ENCODE measurements around the gene GALR2.

The GALR2 gene

DNA sequence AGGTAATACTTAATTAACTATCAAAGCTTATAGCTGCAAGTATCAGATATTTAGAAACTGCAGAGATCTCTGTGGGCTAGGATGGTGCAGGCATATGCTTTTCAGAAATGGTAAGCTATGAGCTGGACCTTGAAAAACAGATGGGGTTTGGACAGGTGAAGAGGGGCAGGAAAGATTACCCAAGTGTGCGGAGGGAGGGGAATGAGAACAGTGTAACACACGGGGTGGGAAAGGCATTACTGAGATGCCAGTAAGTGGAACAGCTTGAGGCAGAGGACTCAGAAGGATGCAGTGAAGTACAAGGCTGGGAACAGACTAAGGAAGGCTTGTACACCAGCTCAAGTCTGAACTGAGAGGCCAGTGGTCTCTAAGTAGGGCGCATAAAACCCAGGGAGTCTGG, 25.3 kb upstream of the GALR2 start:
- DNase-seq = no peak
- Mint-ChIP-seq H3K36me3 (ENCODE audit: low read depth) (peaks cover 84% of the 10 kb centered on the region), H3K4me1 (peaks cover 16% of the 10 kb centered on the region), H3K27ac (peak overlapping the region; percentile 3), H3K27me3 (ENCODE audit: low read depth, poor library complexity) (no peaks in the 10 kb centered on the region), H3K4me3 (no peak overlapping the region), H3K9me3 (no peaks in the 10 kb centered on the region)
- TF ChIP-seq, protein P1, sequence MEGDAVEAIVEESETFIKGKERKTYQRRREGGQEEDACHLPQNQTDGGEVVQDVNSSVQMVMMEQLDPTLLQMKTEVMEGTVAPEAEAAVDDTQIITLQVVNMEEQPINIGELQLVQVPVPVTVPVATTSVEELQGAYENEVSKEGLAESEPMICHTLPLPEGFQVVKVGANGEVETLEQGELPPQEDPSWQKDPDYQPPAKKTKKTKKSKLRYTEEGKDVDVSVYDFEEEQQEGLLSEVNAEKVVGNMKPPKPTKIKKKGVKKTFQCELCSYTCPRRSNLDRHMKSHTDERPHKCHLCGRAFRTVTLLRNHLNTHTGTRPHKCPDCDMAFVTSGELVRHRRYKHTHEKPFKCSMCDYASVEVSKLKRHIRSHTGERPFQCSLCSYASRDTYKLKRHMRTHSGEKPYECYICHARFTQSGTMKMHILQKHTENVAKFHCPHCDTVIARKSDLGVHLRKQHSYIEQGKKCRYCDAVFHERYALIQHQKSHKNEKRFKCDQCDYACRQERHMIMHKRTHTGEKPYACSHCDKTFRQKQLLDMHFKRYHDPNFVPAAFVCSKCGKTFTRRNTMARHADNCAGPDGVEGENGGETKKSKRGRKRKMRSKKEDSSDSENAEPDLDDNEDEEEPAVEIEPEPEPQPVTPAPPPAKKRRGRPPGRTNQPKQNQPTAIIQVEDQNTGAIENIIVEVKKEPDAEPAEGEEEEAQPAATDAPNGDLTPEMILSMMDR (IDR thresholded peaks at IDR 0.05) = no peak

DNA sequence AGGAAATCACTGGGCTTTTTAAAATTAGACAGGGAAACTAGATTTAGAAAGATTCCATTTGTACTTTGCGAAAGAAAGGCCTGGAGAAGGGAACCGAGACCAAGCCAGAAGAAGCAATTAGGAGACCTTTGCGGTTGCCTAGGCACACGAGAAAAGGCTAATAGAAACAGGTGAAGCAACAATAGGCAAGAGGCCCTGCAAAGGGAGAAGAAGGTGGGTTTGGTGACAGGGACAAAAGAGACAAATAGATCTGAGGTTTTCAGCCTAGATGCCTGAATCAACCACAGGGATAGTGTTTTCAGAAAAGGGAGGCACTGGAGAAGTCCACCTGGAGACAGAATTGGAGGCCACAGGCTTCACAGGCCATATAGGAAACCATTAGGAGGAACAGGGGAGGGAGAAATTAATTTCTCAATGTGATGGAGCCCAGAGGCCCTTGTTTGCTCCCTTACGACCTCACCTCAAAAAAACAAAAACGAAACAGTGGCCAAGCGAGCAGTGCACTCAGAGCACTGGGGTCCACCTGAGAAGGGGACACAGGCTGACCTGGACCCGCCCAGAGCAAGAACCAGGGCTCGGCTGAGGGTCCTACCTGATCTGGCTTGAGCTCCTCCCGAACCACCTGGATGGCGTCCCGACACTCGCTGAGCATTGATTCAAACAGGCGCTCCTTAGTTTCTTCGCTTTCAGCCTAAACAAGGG, 24.6 kb upstream of the GALR2 start:
- Mint-ChIP-seq H3K27me3 (ENCODE audit: low read depth, poor library complexity) (no peaks in the 10 kb centered on the region), H3K9me3 (no peaks in the 10 kb centered on the region), H3K4me3 (no peak overlapping the region), H3K36me3 (ENCODE audit: low read depth) (peaks cover 77% of the 10 kb centered on the region), H3K4me1 (peaks cover 16% of the 10 kb centered on the region), H3K27ac (peak overlapping the region; percentile 65)
- TF ChIP-seq, protein P1 (IDR thresholded peaks at IDR 0.05) = no peak
- DNase-seq = no peak

DNA sequence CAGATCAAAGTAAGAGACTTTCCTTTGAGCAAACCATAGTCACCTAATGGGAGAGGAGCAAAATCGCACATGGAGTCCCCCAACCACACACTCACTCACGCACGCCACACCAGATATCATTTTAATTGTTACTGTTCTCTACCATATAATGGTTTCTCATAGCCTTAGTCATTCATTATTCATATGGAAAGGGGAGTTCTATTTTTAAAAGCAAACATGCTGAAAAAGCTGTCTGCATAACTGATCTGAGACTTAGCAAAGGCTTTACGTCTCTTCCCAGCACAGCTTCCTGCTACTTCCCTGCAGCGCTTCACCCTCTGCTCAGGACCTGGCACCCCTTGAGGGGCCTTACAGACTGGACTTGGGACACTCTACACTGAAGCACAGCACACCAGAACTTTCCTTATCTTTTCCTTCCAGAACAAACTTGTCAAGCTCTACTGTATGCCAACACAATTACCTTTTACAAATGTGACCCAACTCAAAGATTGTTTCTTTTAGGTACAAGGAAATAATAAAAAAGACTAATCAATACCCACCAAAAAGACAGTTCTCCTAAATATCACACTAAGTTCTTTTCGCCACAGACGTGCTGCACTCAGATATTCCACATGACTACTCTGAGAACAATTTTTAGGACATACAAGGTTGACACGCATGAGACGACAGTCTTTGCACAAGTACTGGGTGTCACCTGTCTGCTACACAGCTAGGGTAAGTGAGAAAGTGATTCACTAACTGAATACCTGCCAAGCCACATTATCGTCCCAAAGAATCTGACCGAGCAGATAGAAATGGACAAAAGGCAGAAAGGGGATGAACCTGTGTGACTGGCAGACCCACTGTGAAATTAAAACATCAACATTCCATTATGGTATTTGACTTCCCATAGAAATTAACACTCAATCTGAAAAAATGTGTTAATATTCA, 23.8 kb upstream of the GALR2 start:
- TF ChIP-seq, protein P1 (IDR thresholded peaks at IDR 0.05) = no peak
- Mint-ChIP-seq H3K36me3 (ENCODE audit: low read depth) (peaks cover 69% of the 10 kb centered on the region), H3K27me3 (ENCODE audit: low read depth, poor library complexity) (no peaks in the 10 kb centered on the region), H3K4me3 (no peak overlapping the region), H3K27ac (no peak overlapping the region), H3K4me1 (peaks cover 16% of the 10 kb centered on the region), H3K9me3 (no peaks in the 10 kb centered on the region)
- DNase-seq = no peak

DNA sequence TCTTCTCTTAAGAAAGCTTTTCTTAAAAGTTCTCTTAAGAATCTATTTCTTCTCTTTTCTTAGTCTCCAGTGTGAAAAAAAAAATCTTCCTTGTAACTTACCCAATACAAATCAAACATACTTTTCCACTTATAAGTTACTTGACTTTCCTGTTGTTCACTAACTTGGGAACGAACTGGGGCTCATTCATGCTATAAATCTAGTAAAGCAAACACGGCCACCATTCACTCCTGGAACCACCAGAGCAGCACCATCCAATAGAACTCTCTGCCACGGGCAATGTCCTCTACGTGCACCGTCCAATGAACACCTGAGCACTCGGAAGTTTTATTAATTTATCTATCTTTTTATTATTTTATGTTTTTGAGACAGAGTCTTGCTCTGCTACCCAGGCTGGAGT, 23.0 kb upstream of the GALR2 start:
- Mint-ChIP-seq H3K4me3 (no peak overlapping the region), H3K27me3 (ENCODE audit: low read depth, poor library complexity) (no peaks in the 10 kb centered on the region), H3K27ac (peak overlapping the region; percentile 11), H3K4me1 (peaks cover 16% of the 10 kb centered on the region), H3K36me3 (ENCODE audit: low read depth) (peaks cover 69% of the 10 kb centered on the region), H3K9me3 (no peaks in the 10 kb centered on the region)
- DNase-seq = no peak
- TF ChIP-seq, protein P1 (IDR thresholded peaks at IDR 0.05) = no peak

DNA sequence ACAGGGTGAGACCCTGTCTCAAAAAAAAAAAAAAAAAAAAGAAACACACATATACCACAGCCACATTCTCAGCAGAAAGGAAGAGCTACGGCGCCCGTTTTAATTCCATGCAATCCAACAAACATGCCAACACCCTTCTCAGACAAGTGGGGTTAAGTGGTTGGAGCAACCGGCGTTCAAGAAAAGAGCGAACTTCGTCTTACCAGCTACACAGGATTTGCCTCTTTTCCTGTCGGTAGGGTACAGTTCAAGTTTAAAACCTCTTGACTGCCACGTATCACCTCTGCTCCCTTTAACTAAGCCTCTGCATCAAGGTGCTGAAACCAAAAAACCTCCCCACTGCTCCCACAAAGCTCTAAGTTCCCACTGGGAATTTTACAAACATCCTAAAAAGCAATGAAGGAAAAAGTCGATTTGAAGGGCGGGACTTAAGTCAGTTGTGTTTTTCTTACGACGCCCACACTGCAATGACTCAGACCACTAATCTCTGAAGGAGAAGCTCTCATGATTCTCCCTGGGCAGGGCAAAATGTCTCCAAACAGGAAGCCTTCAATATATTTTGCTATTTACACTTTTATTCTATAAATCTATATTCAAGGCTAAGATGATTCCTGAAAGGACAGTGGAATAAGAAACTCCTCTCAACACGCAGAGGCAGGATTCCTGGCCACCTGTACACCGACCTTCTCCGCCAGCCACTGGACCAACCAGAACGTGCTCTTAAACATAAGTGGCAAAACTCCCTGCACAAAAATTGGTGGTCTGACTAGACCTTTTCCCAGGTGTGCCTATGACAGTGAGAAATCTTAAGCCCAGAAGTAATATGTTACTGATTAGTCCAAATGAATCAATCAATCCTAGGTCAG, 21.1 kb upstream of the GALR2 start:
- H3K27me3 Mint-ChIP-seq (ENCODE audit: low read depth, poor library complexity) = no peaks in the 10 kb centered on the region
- H3K9me3 Mint-ChIP-seq = no peaks in the 10 kb centered on the region
- H3K36me3 Mint-ChIP-seq (ENCODE audit: low read depth) = peaks cover 70% of the 10 kb centered on the region
- peaks cover 16% of the 10 kb centered on the region for H3K4me1 Mint-ChIP-seq
- H3K27ac Mint-ChIP-seq = peak overlapping the region; percentile 86
- TF ChIP-seq, protein P1 (IDR thresholded peaks at IDR 0.05) = no peak
- no peak overlapping the region for H3K4me3 Mint-ChIP-seq
- no peak for DNase-seq
